ENCODE measurements around the gene ANKRD65. TPM values are rescaled to one million over a fixed set of nuclear protein-coding genes. Genes with fewer than 3 reads are reported as not detected.

Gene ANKRD65
- total and polyA plus RNA-seq, 4 donors: 13.5 to 54.2 (median 31.9) TPM

DNA sequence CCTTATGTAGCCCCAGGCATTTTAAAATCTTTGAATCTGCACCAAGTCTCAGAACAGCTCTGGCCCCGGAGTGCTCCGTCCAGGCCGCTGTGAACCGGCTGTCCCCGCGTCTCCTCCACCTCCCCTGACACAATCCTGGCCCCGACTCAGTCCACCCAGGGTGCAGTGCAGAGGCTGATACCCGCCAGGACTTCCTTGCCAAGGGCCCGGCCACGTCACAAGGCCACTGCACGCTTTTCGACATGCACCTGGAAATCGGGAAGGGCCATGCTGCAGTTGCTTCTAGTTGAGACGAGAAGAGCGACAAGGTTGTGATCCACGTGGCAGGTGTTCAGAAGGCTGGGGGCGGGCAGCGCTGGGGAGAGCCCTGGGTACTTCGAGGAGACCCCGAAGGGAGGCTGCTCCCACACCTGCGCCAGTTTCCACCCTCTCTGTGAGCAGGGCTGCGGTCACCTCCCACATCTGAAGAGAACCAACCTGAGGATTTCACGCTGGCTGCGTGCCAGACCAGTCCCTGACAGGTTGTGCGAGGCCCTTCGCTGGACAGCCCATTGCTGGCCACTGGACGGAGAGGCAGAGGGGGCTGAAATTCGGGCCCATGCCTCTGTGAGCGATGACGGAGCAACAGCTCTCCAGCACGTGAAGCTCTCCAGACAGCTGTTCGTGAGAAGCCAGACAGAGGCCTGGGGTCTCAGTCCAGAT, 21.1 kb upstream of the ANKRD65 start:
- H3K4me1 ChIP-seq (ENCODE audit: control insufficient read depth in 5 of 5, insufficient read depth in 5 of 5, low read length in 5 of 5): peaks cover 0 to 14% (median 10%) of the 10 kb centered on the region in 5 donors
- H3K27ac ChIP-seq (ENCODE audit: low read depth in 1 of 2, low read length in 1 of 2): no peak overlapping the region
- DNase-seq (no peak), ATAC-seq (ENCODE audit: insufficient read depth, low FRiP score) (no peak)
- WGBS, 2 donors: 70 to 79% methylated on average over 32 of the region's 32 CpGs
- no peaks in the 10 kb centered on the region for H3K27me3 ChIP-seq (ENCODE audit: control insufficient read depth in 3 of 3, insufficient read depth in 3 of 3, low read length in 2 of 3)
- no peak overlapping the region for H3K9ac ChIP-seq (ENCODE audit: insufficient read depth in 1 of 2, low read length in 2 of 2)
- no peaks in the 10 kb centered on the region for H3K9me3 ChIP-seq (ENCODE audit: control insufficient read depth in 4 of 4, insufficient read depth in 3 of 4, low read length in 3 of 4)
- H3K36me3 ChIP-seq (ENCODE audit: control insufficient read depth in 4 of 4, insufficient read depth in 4 of 4, low read length in 4 of 4): peaks cover 0 to 5% (median 0%) of the 10 kb centered on the region in 4 donors
- no peak for TF ChIP-seq CTCF (IDR thresholded peaks at IDR 0.05; ENCODE audit: control extremely low read depth, extremely low read depth)
- H3K4me3 ChIP-seq: no peak overlapping the region

DNA sequence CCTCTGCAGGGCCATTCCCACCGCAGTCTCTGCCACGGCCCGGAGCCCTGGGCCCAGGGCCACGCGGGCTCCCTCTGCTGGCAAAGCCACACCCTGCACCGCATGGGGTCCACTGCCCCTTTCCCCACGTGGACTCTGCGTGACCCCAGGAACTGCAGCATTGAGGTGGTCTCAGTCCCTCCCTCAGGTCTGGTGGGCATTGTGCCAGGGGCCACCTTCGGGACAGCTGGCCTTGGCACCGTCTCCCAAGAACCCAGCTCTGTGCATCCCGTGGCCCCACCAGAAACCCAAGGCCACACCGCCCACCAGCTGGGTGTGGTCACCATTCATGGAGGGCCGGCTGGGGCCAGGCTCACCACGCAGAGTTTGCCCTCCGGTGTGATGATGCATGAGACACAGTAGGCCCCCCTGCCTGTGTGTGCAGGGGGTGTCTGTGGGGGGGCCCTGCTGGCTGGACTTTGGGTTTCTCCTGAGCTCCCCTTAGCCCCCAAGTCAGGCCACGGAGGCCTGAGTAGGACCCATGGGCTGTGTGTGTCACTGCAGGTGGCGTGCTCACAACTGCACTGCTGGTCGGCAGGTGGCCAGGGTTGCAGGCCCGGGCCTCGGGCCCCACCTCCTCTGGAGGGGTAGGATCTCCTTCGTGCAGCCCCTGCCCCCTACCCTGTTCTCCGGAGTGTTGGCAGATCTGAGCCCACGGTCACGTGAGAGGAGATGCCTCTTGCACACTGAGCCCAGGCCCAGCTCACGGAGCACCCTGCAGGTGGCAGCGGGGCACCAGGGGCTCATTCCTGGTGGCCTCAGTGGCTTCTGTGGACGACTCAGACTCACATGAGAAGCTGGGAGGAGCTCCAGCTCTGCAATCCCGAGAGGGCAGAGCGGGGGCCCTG, 20.2 kb upstream of the ANKRD65 start:
- Histone ChIP-seq H3K9me3 (ENCODE audit: control insufficient read depth in 4 of 4, insufficient read depth in 3 of 4, low read length in 3 of 4) (no peaks in the 10 kb centered on the region), H3K27me3 (ENCODE audit: control insufficient read depth in 3 of 3, insufficient read depth in 3 of 3, low read length in 2 of 3) (no peaks in the 10 kb centered on the region), H3K36me3 (ENCODE audit: control insufficient read depth in 4 of 4, insufficient read depth in 4 of 4, low read length in 4 of 4) (peaks cover 0 to 5% (median 0%) of the 10 kb centered on the region in 4 donors), H3K27ac (ENCODE audit: low read depth in 1 of 2, low read length in 1 of 2) (no peak overlapping the region), H3K4me1 (ENCODE audit: control insufficient read depth in 5 of 5, insufficient read depth in 5 of 5, low read length in 5 of 5) (peaks cover 0 to 23% (median 14%) of the 10 kb centered on the region in 5 donors), H3K9ac (ENCODE audit: insufficient read depth in 1 of 2, low read length in 2 of 2) (no peak overlapping the region), H3K4me3 (no peak overlapping the region)
- DNase-seq (peak in 2 of 3 donors; percentile 46 to 63), ATAC-seq (ENCODE audit: insufficient read depth, low FRiP score) (no peak)
- TF ChIP-seq CTCF (IDR thresholded peaks at IDR 0.05; ENCODE audit: control extremely low read depth, extremely low read depth): peak; percentile 41
- 35 to 38% methylated on average over 29 of the region's 29 CpGs for WGBS, 2 donors

- no peaks in the 10 kb centered on the region for H3K9me3 ChIP-seq (ENCODE audit: control insufficient read depth in 4 of 4, insufficient read depth in 3 of 4, low read length in 3 of 4)
- ATAC-seq (ENCODE audit: insufficient read depth, low FRiP score) (no peak), DNase-seq (no peak)
- TF ChIP-seq CTCF (IDR thresholded peaks at IDR 0.05; ENCODE audit: control extremely low read depth, extremely low read depth): no peak
- H3K36me3 ChIP-seq (ENCODE audit: control insufficient read depth in 4 of 4, insufficient read depth in 4 of 4, low read length in 4 of 4): peaks cover 0 to 5% (median 0%) of the 10 kb centered on the region in 4 donors
- no peak overlapping the region for H3K27ac ChIP-seq (ENCODE audit: low read depth in 1 of 2, low read length in 1 of 2)
- H3K4me1 ChIP-seq (ENCODE audit: control insufficient read depth in 5 of 5, insufficient read depth in 5 of 5, low read length in 5 of 5): peaks cover 0 to 25% (median 17%) of the 10 kb centered on the region in 5 donors
- no peaks in the 10 kb centered on the region for H3K27me3 ChIP-seq (ENCODE audit: control insufficient read depth in 3 of 3, insufficient read depth in 3 of 3, low read length in 2 of 3)
- no peak overlapping the region for H3K9ac ChIP-seq (ENCODE audit: insufficient read depth in 1 of 2, low read length in 2 of 2)
- no peak overlapping the region for H3K4me3 ChIP-seq
- WGBS, 2 donors: 78 to 80% methylated on average over 26 of the region's 26 CpGs
These were observed 19.4 kb upstream of the ANKRD65 start for GRCh38 chr1:1440262-1441001.
